Activated CD4-positive, alpha-beta T cell treated with anti-CD3 and anti-CD28 coated beads for 4 hours (primary cell): Measurements from ENCODE around the gene RAB34.

Experiments used
- DNase-seq, 2 donors: peaks; one replicate each; pipeline ENCODE4 v3.0.0-alpha.2; 2020

Gene RAB34

GRCh38 chr17:28717578-28718332 lies at the start of gene RAB34:
Gene RAB34, minus strand, starts transcription at chr17:28717868. Its CDS starts 602 bp downstream, at chr17:28717266.
- DNase-seq, result no peak

- no peak for DNase-seq
These were observed 47.4 kb upstream of the RAB34 start for GRCh38 chr17:28765038-28765437.

GRCh38 chr17:28763804-28764266 lies 46.2 kb upstream of the RAB34 start:
- DNase-seq, result peak; percentile 71 to 85

- DNase-seq, result no peak
These were observed 45.6 kb upstream of the RAB34 start for GRCh38 chr17:28763137-28763799.

- no peak for DNase-seq
These were observed 43.2 kb upstream of the RAB34 start for GRCh38 chr17:28760601-28761562.

- no peak for DNase-seq
These were observed 41.7 kb upstream of the RAB34 start for GRCh38 chr17:28759256-28759865.

- no peak for DNase-seq
These were observed 40.9 kb upstream of the RAB34 start for GRCh38 chr17:28758411-28759121.

GRCh38 chr17:28756049-28756804 lies 38.6 kb upstream of the RAB34 start:
- no peak for DNase-seq

GRCh38 chr17:28755486-28755885 lies 37.8 kb upstream of the RAB34 start:
- no peak for DNase-seq

- no peak for DNase-seq
These were observed 34.1 kb upstream of the RAB34 start for GRCh38 chr17:28751600-28752366.

- peak; percentile 84 to 89 for DNase-seq
These were observed 32.7 kb upstream of the RAB34 start for GRCh38 chr17:28750178-28751047.

- DNase-seq, result no peak
These were observed 32.0 kb upstream of the RAB34 start for GRCh38 chr17:28749516-28750177.

- no peak for DNase-seq
These were observed 31.3 kb upstream of the RAB34 start for GRCh38 chr17:28748852-28749515.

GRCh38 chr17:28747801-28748750 lies 30.4 kb upstream of the RAB34 start:
- no peak for DNase-seq

- no peak for DNase-seq
These were observed 29.5 kb upstream of the RAB34 start for GRCh38 chr17:28747051-28747691.

GRCh38 chr17:28746611-28747050 lies 29.0 kb upstream of the RAB34 start:
- no peak for DNase-seq
